Thymus (tissue), 2 donors: ENCODE results near the gene NACC2. TPM values are rescaled to one million over a fixed set of nuclear protein-coding genes. Genes with fewer than 3 reads are reported as not detected.

Experiments
- polyA plus RNA-seq: library from polyadenylated mRNA; stranded (reverse); fragments of 200-250 nt; gene quantifications from one replicate; pipeline ENCODE4 v1.2.3, GENCODE V29; 2013
- total RNA-seq: library from RNA; stranded (reverse); fragments of 120-200 nt; gene quantifications from one replicate; pipeline ENCODE4 v1.2.4, GENCODE V29; 2013
- donor health status: healthy.

Gene NACC2
- total and polyA plus RNA-seq, 2 donors = 1.5 to 4.4 TPM

Other genes with a start within 250 kb of the NACC2 start
- 28.5 TPM for gene CAMSAP1, start 187.7 kb downstream of the NACC2 start, total RNA-seq
- 9.9 TPM for gene CAMSAP1, start 187.7 kb downstream of the NACC2 start, polyA plus RNA-seq
- 42.3 TPM for gene UBAC1, start 133.9 kb downstream of the NACC2 start, total RNA-seq
- gene UBAC1, start 133.9 kb downstream of the NACC2 start, polyA plus RNA-seq = 73.6 TPM
- 19.2 TPM for gene TMEM250, start 23.6 kb upstream of the NACC2 start, total RNA-seq
- gene TMEM250, start 23.6 kb upstream of the NACC2 start, polyA plus RNA-seq = 22.4 TPM
- 0.09 TPM for gene LHX3, start 109.8 kb upstream of the NACC2 start, total RNA-seq
- gene LHX3, start 109.8 kb upstream of the NACC2 start, polyA plus RNA-seq = 0.23 TPM
- 3.9 TPM for gene QSOX2, start 150.5 kb upstream of the NACC2 start, total RNA-seq
- 11.5 TPM for gene QSOX2, start 150.5 kb upstream of the NACC2 start, polyA plus RNA-seq
- gene CCDC187, start 208.8 kb upstream of the NACC2 start, total RNA-seq = 0.24 TPM
- 0.23 TPM for gene CCDC187, start 208.8 kb upstream of the NACC2 start, polyA plus RNA-seq
- 6.1 TPM for gene GPSM1, start 232.2 kb upstream of the NACC2 start, total RNA-seq
- 13.1 TPM for gene GPSM1, start 232.2 kb upstream of the NACC2 start, polyA plus RNA-seq